Osteoblast (primary cell): ENCODE data around the gene RPS4Y2. TPM values are rescaled to one million over a fixed set of nuclear protein-coding genes. Genes with fewer than 3 reads are reported as not detected.

Experiments used
- DNase-seq: peaks from one replicate; pipeline ENCODE4 v3.0.0; 2011; ENCODE audit warnings: low spot score, mixed read lengths; ENCODE audit not compliant: insufficient read length; ENCODE audit errors: missing footprints
- H2AFZ ChIP-seq: 2 replicates; pipeline ENCODE4 v1.6.0; 2011; ENCODE audit warnings: mild to moderate bottlenecking, low read length
- H3K27ac ChIP-seq: 2 replicates; pipeline ENCODE4 v1.5.1; 2011; ENCODE audit warnings: mild to moderate bottlenecking, low read depth, low read length, moderate library complexity
- H3K27me3 ChIP-seq: 2 replicates; pipeline ENCODE4 v1.6.0; 2012; ENCODE audit warnings: mild to moderate bottlenecking, control low read depth, inconsistent platforms, low read length, moderate library complexity; ENCODE audit not compliant: insufficient read depth
- H3K36me3 ChIP-seq: 2 replicates; pipeline ENCODE4 v1.5.1; 2011; ENCODE audit warnings: mild to moderate bottlenecking, low read length, control low read depth, moderate library complexity; ENCODE audit not compliant: insufficient read depth
- H3K4me1 ChIP-seq: 2 replicates; pipeline ENCODE4 v1.5.1; 2011; ENCODE audit warnings: mild to moderate bottlenecking, low read length, control low read depth, moderate library complexity; ENCODE audit not compliant: insufficient read depth
- H3K4me2 ChIP-seq: 2 replicates; pipeline ENCODE4 v1.6.0; 2011; ENCODE audit warnings: mild to moderate bottlenecking, low read length; ENCODE audit not compliant: insufficient read depth
- H3K4me3 ChIP-seq: fragments of 200-600 bp; sonication (generic); 3 replicates; pipeline ENCODE4 v1.5.1; 2012; ENCODE audit warnings: mild to moderate bottlenecking, low read length, inconsistent platforms; ENCODE audit not compliant: insufficient read depth
- H3K79me2 ChIP-seq: 2 replicates; pipeline ENCODE4 v1.6.0; 2012; ENCODE audit warnings: mild to moderate bottlenecking, low read length, control low read depth, inconsistent platforms; ENCODE audit not compliant: insufficient read depth
- H3K9me3 ChIP-seq: 2 replicates; pipeline ENCODE4 v1.5.1; 2011; ENCODE audit warnings: low read depth, low read length, control low read depth
- H4K20me1 ChIP-seq: 2 replicates; pipeline ENCODE4 v1.6.0; 2012; ENCODE audit warnings: mild to moderate bottlenecking, low read length, control low read depth; ENCODE audit not compliant: insufficient read depth
- CTCF ChIP-seq: IDR thresholded peaks from 2 replicates; pipeline ENCODE4 v1.5.1; 2011; ENCODE audit warnings: mild to moderate bottlenecking, low read depth, low read length, moderate library complexity; ENCODE audit errors: extremely low read depth
- total RNA-seq: library from RNA; depleted of rRNA; stranded (reverse); fragments of >200 nt; gene quantifications from 2 replicates; pipeline ENCODE4 v1.2.3, GENCODE V29; 2012

Gene RPS4Y2
- total RNA-seq, 1 donor: not detected

GRCh38 chrY:20787076-20787475 lies 31.2 kb downstream of the RPS4Y2 start:
- Histone ChIP-seq H2AFZ (no peak overlapping the region), H3K9me3 (no peaks in the 10 kb centered on the region), H4K20me1 (no peaks in the 10 kb centered on the region), H3K4me1 (no peaks in the 10 kb centered on the region), H3K4me3 (no peak overlapping the region), H3K27ac (no peak overlapping the region), H3K36me3 (no peaks in the 10 kb centered on the region), H3K4me2 (no peak overlapping the region), H3K79me2 (no peaks in the 10 kb centered on the region), H3K27me3 (no peaks in the 10 kb centered on the region)
- DNase-seq: no peak
- no peak for TF ChIP-seq CTCF

GRCh38 chrY:20798351-20799049 lies 42.6 kb downstream of the RPS4Y2 start:
- Histone ChIP-seq H3K79me2 (no peaks in the 10 kb centered on the region), H3K36me3 (no peaks in the 10 kb centered on the region), H2AFZ (no peak overlapping the region), H4K20me1 (no peaks in the 10 kb centered on the region), H3K27me3 (no peaks in the 10 kb centered on the region), H3K4me1 (no peaks in the 10 kb centered on the region), H3K4me3 (no peak overlapping the region), H3K9me3 (no peaks in the 10 kb centered on the region), H3K27ac (no peak overlapping the region), H3K4me2 (no peak overlapping the region)
- DNase-seq: no peak
- TF ChIP-seq CTCF: no peak

- H3K27ac ChIP-seq: no peak overlapping the region
- H4K20me1 ChIP-seq: no peaks in the 10 kb centered on the region
- no peak overlapping the region for H2AFZ ChIP-seq
- no peaks in the 10 kb centered on the region for H3K9me3 ChIP-seq
- H3K36me3 ChIP-seq: no peaks in the 10 kb centered on the region
- no peak for DNase-seq
- H3K4me1 ChIP-seq: no peaks in the 10 kb centered on the region
- no peak overlapping the region for H3K4me2 ChIP-seq
- no peak for TF ChIP-seq CTCF
- no peaks in the 10 kb centered on the region for H3K27me3 ChIP-seq
- H3K79me2 ChIP-seq: no peaks in the 10 kb centered on the region
- no peak overlapping the region for H3K4me3 ChIP-seq
Observed at GRCh38 chrY:20802659-20803058, 46.8 kb downstream of the RPS4Y2 start.

GRCh38 chrY:20806243-20806642 lies 50.3 kb downstream of the RPS4Y2 start:
- no peak overlapping the region for H3K4me3 ChIP-seq
- no peaks in the 10 kb centered on the region for H4K20me1 ChIP-seq
- no peaks in the 10 kb centered on the region for H3K36me3 ChIP-seq
- no peaks in the 10 kb centered on the region for H3K27me3 ChIP-seq
- H3K4me1 ChIP-seq: no peaks in the 10 kb centered on the region
- H3K27ac ChIP-seq: no peak overlapping the region
- H2AFZ ChIP-seq: no peak overlapping the region
- H3K9me3 ChIP-seq: no peaks in the 10 kb centered on the region
- no peak for DNase-seq
- H3K4me2 ChIP-seq: no peak overlapping the region
- H3K79me2 ChIP-seq: no peaks in the 10 kb centered on the region
- no peak for TF ChIP-seq CTCF
